GM21390 (cell line): ENCODE data around the gene PDP2.

ENCODE experiments used
- ATAC-seq: cut with Tn5 transposase; IDR thresholded peaks from one replicate; pipeline ENCODE4 v1.9.1; 2021; ENCODE audit not compliant: unreplicated experiment

The PDP2 gene

DNA sequence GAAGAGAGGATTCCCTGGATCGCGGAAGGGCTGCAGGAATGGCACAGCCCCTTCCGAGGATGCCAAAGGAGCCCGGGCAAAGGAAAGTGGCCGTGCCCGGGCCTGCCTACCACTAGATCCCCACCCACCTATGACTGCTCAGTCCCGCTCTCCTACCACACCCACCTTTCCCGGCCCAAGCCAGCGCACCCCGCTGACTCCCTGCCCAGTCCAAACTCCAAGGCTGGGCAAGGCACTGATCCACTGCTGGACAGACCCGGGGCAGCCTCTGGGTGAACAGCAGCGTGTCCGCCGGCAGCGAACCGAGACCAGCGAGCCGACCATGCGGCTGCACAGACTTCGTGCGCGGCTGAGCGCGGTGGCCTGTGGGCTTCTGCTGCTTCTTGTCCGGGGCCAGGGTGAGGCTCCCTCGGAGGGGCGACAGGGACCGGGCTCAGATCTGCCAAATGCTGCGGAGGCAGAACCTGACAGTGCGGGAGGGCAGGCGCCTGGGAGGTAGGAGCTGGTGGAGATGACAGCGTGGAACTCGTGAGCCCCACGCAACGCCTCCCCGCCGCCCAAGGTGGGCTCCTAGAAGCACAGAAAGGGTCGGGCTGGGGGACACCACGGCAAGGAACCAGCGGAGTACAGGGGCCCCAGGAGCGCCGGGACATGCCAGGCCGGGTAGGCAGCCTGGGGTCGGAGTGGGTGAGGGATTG, 55.1 kb downstream of the PDP2 start, which contains the start of gene CES2:
Gene CES2 (plus strand): TSS at position 203 of the 698 bp plus-strand sequence. CDS start 120 bp downstream, at position 323.
- no peak for ATAC-seq

DNA sequence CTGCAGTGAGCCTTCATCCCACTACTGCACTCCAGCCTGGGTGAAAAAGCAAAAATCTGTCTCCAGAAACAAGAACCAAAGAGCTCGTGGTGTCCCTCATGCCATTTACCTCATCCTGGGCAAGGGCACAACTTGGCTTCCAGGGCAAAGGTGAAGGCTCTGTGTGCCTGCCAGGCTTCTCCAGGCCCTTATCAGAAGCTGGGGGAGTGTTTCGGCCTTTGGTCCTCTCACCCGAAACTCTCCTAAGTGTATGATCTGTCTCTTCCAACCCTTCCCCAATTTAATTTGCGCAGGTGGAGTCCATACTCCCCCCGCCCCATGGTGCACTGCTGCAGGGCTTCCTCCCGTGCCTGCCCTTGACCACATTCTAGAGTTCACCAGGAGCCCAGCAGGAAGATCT, 56.1 kb downstream of the PDP2 start:
- no peak for ATAC-seq

DNA sequence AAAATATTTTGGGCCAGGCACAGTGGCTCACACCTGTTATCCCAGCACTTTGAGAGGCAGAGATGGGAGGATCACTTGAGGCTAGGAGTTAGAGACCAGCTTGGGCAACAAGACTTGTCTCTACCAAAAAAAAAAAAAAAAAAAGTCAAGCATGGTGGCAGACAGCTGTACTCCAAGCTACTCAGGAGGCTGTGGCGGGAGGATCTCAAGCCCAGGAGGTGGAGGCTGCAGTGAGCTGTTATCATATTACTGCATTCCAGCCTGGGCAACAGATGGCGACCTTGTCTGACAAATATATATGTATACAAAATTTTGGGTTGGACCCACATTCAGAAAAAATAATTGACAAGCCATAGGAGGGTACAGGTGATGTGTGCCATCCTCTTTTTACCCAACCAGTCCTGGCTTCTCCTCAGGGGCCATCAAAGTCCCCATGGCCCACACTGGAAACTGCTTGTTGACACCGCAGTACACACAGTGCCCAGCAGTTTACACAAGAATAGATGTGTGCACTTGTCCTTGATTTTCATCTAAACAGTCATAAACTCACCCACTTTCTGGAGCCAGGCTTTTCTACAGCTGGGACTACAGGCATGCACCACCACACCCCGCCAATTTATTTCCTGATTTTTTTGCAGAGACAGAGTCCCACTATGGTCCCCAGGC, 56.7 kb downstream of the PDP2 start:
- ATAC-seq, result no peak

DNA sequence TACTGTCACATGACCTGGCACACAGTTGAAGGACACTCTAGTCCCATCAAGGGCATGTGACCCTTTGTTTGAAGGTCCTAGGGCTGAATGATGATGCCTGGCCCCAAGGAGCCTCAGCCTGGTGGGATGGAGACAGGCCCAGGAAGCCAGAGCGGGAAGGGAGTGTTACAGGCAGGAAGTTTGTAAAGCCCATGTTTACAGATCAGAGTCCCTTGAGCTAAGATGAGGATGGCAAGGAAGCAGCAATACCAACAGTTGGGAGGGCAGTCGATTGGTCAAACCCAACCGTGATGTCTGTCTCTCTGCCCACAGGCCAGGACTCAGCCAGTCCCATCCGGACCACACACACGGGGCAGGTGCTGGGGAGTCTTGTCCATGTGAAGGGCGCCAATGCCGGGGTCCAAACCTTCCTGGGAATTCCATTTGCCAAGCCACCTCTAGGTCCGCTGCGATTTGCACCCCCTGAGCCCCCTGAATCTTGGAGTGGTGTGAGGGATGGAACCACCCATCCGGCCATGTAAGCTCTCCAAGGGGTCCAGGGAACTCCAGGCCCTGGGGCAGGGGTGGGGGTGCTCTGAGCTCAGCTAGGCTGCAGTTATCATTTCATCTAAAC, 57.5 kb downstream of the PDP2 start:
- no peak for ATAC-seq

DNA sequence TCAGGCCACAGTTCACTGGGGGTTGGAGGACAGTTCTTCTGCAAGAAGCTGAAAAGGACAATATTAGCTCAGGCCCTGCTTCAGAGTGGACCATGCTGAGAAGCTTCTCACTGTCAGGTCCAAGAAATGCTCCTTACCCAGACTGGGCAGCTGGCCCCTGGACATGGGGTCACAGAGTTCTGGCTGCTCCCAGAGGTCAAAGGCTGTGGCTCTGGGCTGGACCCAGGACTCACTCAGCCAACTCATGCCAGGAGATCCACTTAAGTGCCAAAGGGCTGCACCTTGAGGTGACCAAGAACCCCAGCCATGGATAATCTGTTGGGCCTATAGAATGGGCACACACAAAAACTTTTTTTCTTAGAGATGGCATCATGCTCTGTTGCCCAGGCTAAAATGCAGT, 59.1 kb downstream of the PDP2 start:
- no peak for ATAC-seq

DNA sequence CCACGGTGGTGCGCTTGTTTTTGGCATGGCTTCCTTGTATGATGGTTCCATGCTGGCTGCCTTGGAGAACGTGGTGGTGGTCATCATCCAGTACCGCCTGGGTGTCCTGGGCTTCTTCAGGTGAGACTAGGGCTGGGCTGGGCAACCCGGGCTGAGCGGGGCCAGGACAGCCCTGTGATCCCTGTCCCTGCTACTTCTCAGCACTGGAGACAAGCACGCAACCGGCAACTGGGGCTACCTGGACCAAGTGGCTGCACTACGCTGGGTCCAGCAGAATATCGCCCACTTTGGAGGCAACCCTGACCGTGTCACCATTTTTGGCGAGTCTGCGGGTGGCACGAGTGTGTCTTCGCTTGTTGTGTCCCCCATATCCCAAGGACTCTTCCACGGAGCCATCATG, 59.9 kb downstream of the PDP2 start:
- ATAC-seq, result no peak
